HG02642 (cell line): ENCODE results near the gene ARID5B.
A peak's percentile ranks its signal among the peaks of the same experiment; 100 is the strongest.

Experiments
- ATAC-seq: cut with Tn5 transposase; IDR thresholded peaks from one replicate; pipeline ENCODE4 v1.9.1; 2021; ENCODE audit warnings: mild to moderate bottlenecking; ENCODE audit not compliant: unreplicated experiment, poor library complexity

Gene ARID5B

DNA sequence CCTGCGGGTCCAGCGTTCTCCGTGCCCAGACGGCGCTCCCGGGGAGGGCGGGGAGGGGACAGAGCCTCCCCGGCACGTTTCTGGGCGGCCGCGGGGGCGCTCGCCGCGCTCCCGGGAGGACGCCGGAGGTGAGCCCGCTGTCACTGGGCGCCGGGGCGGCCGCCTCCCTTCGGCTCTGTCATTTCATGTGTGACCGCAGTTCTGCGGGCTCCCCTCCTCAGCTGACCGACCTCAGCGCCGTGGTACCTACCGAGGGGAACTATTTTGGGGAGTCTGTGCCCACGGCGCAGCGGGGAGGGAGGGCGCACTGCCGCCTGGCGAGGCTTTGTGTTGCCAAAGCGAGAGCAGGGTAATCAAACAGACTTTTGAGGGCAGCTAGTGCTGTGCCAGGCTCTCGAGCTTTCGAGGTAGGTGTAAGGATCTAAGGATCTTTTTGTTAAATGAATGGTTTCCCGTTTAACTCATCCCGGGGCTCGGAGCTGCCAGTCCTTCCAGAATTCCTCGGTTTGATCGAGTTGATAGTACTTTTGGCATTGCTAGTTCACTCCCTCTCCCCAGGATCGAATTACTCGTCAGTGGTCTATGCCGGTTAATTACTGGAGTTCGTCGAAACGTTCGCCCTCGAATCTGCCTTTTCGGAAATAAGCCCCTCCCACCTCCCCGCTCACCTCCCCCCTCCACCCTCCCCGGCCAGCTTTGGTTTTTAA, 1.9 kb downstream of the ARID5B start:
- peak; percentile 63 for ATAC-seq

DNA sequence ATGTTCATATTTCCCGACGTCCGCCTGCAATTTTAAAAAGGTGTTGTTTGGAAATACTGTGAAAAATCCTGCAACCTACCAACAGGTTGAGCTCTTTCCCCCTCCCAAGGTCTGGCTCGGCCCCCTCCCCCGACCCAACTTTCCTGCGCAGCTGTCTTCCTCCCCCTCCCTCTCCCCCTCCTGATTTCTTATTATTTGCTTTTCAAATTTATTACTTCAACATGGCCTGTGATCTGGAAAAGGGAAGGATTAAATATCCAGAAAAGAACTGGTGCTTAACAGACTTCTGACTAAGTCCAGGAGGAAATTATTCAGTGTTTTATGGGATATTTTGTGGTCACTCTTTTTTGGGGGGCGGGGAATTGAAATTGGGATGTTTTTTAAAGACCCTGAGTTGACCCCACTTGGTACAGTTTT, 2.4 kb downstream of the ARID5B start:
- no peak for ATAC-seq

- peak; percentile 34 for ATAC-seq
These were observed 3.5 kb downstream of the ARID5B start for GRCh38 chr10:61904733-61905725.

DNA sequence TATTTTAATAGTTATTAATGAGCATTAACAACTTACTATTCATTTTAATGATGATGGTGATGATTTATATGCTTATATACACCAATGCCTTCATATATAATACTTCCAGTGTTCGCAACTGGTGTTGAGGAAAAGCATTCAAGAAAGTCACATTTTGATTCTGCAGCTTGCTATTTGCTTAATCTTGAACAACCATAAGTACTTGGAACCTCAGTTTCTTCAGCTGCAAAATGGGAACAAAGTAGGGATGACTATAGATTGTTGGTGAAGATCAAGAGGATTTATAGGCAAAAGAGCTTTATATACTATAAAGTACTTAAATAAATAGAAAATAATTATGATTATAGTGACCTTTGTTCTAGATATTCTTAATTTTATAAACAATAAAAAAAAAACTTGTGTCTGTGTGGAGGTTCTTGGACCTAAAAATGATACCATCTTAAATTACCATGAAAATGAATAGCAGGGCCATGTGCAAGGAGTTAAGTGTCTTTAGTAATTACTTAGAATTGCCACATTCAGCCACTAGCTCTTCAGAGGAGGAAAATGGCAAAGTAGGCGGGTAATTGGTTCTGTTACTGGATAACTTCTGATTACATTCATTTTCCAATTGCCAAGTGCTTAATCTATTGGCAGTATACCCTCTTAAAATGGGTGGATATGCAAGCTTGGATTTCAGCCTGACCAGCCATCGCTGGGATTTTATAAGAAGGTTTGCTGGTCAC, 4.5 kb downstream of the ARID5B start:
- ATAC-seq, result no peak

- ATAC-seq, result no peak
These were observed 5.0 kb downstream of the ARID5B start for GRCh38 chr10:61906562-61906901.

DNA sequence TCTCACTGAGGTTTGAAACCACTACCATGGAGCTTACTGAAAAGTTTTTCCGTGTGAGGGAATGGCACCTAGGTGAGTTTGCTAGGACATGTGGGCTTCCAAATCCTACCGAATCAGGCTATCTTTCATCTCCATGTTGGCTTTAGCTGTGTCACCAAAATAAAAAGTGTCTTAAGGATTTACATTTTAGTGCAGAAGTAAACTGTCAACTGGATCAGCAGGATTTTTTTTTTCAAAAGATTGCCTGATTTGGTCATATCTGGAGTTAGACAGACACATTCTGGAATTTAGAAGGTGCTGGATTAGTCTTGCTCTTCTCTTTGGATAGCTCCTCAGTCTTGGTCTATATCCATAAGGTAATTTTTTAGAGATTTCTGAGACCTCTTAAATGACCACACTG, 5.5 kb downstream of the ARID5B start:
- no peak for ATAC-seq

DNA sequence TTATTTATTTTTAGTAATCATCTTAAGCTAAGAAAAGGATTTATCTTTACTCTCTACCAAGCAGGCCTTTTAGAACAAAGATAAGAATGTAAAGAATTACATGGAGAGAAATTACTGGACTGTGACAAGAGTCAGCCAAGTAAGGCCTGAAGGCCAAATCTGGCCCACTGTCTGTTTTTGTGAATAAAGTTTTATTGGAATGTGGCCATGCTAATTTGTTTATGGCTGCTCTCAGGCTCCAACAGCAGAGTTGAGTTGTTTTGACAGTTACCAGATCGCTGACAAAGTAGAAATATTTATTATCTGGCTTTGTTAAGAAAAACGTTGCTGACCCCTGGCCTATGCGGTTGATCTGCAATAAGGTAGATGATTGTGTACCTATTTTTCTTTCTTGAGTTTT, 6.1 kb downstream of the ARID5B start:
- no peak for ATAC-seq

DNA sequence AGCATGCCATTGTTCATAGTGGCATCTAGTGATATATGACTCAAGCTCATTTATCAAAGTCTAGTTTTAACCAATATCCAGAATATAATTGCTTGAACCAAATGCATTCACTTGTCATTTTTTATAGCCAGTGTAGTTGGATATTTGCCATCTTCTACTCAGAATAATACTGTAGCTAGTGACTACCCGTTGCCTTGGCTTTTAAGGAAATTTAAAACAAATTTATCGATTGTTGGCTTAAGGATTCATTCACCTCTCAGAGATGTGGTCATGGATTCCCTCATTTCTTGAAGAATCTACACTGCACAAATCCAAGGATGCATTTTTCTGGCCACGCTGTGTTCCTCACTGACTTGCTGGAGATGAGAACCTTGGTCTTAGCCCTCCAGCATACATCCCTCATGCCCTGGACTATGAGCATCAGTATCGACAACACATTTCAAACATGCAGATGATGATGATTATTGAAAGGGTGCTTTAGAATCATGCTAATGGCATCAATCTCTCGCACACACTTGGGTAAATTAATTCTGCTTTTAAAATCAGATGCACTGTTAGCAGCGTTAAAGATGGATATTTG, 8.8 kb downstream of the ARID5B start:
- no peak for ATAC-seq

DNA sequence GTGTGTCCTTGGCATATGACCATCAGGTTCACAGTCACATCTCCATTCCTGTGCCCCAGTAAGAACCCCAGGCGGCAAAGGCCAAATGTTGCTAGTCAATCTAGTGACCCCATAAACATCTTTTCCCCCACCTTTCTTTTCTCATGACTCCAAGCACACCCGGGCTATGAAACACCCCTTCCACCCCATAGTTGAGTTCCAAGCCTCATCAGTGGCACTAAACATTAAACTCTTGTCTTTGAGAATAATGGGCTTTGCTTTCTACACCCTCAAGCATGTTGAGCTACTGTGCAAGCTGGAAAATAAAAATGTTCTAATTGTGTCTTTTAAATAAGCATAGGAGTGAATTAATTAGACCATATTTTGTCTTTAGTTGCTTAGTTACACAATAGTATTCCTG, 9.4 kb downstream of the ARID5B start:
- ATAC-seq, result no peak

- no peak for ATAC-seq
These were observed 9.9 kb downstream of the ARID5B start for GRCh38 chr10:61911425-61911824.

DNA sequence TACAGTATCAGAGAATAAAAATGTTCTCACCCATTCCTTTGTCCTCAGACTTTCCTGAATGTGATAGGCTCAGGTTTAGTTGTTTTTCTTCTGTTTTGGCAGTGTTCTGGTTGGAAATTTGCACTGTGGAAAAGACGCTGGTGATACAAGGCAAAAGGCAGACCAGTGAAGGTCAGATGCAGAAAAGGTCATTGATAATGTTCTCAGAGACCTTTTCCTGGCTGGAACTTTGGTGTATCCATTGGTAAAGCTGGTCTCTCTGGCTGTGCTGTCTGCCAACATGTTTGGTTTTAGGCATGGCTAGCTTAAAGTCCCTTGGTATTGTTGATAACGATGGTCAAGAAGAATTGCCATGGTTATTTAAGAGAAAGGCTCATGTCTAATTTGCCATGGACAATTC, 11.5 kb downstream of the ARID5B start:
- no peak for ATAC-seq

DNA sequence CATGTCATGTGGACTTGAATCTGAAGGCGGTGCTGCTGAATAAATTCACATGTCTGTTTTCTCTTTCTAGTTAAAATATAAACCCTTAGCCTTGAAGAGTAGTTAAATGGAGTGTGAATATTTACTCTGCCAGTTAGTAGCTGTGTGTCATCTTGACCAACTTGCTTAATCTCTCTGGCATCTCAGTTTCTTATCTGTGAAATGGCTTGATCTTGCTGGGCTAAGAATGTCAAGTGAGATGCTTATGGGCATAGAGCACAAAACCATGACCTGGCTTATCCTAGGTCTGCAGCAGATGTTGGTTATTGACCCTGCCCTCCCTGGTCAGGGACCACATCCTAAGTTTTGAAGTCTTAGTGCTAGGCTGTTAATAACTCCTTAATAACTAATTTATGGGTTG, 16.6 kb downstream of the ARID5B start:
- ATAC-seq, result no peak

- ATAC-seq, result no peak
These were observed 17.5 kb downstream of the ARID5B start for GRCh38 chr10:61918989-61919388.

DNA sequence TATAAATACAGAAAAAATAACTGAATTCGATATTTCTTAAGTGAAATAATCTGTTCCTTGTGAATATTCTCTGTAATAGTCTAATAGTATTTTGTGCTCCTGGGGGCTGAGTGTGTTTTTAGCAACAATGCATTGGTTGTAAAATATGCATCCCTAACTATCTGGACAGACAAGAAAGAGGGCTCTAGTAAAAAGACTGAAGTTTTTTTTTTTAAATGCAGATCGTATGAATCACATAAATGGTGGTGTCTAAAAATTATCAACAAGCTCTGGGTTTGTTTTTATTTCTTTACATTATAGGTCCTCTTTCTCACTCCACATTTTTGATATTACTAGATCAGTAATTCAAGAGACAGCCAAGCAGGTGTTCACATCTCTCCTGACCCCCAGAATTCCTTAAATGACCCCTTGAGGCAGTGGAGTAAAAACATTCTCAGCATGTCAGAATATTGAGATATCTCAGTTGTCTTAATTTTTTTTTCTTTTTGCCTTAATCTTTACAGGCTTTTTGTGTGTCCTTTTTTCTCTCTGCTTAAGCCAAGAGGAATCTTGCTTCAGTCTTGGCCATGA, 18.2 kb downstream of the ARID5B start:
- no peak for ATAC-seq

DNA sequence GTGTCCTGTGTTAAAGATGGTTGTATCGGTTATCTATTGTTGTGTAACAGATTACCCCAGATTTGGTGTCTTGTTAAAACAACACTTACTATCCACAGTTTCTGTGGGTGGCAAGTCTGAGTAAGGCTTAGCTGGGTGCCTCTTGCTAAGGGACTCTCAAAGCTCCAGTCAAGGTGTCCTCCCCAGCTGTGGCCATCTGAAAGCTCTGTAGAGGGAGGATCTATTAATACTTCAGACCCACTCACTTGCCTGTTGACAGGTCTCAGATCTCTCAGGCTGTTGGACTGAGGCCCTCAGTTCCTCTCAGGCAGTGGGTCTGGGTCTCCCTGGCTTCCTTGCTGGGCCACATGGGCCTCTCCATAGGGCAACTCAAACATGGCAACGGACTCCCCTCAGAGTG, 19.6 kb downstream of the ARID5B start:
- peak; percentile 66 for ATAC-seq

DNA sequence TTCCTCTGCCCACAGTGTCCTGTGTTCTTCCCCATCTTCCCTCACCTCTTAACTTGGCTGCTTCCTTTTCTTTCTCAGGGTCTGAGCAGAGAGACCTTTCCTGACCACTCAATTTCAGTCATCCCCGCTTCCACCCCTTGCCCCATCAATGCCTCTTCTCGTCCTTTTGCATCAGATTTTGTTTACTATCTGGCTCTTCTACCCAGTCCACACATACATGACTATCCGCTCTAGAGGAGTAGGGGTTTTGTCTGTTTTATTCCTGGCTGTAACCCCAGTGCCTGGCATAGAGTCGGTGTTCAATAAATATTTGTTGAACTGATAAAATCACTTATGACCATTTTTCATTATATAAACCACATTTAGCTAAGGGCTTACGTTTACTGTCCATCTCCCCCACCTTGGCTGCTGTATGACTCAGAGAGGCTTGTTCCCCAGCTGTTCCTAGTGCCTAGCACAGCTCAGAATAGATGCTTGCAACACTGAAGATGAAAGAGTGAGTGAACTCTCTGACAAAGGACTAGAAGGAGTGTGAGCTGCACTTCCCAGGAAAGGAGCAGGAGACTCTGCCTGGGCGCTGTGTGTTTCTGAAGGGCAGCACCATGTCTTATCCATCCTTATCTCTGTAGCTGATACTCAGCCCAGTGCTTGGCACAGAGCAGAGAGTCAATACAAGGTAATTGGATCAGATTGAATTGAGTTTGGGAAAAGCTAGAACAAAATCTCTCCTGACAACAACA, 21.9 kb downstream of the ARID5B start:
- ATAC-seq, result no peak

DNA sequence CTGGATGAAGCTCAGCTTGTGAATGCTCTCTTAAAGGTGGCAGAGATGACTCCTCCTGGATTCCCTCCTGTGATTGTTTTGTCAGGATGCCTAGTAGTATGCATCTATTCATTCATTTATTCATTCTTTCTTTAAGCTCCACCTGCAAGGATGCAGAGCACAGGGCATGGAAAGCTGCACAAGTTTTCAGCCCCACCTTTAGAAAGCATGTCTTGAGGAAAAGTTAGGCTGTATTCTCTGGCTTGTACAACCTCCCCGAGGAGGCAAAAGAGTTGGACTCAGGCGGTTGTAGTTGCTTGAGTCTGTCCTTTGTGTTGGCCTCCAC, 22.4 kb downstream of the ARID5B start:
- ATAC-seq, result no peak

DNA sequence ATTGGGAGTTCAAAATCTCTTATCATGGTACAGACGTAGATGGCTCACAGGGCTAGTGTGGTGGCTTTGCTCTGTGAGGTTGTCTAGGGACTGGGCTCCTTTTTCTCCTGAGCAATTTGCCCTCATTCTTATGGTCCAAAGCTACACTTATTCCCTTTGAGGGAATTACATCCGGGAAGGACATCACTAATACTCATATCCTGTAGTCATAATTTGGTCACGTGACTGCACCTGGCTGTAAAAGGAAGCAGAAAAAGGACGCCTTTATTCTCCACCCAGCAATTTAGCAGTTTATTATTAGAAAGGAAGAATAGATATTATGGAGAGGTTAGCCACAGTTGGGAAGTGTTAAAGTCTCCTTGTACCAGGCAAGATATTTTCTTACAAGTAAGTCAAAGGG, 28.1 kb downstream of the ARID5B start:
- no peak for ATAC-seq

- ATAC-seq, result no peak
These were observed 30.3 kb downstream of the ARID5B start for GRCh38 chr10:61931620-61932332.
